KOPT-K1 (cell line): ENCODE measurements around the gene HOXA7.

Experiments
- H3K27ac ChIP-seq: fragments of 200-600 bp; sonication (generic); 2 replicates; pipeline ENCODE4 v1.5.1; 2016; ENCODE audit warnings: antibody characterized with exemption, mild to moderate bottlenecking, low read depth, low read length; ENCODE audit not compliant: poor library complexity, severe bottlenecking
- H3K36me3 ChIP-seq: fragments of 200-600 bp; sonication (generic); 2 replicates; pipeline ENCODE4 v1.5.1; 2017; ENCODE audit warnings: antibody characterized with exemption, mild to moderate bottlenecking, low read length, moderate library complexity; ENCODE audit not compliant: insufficient read depth
- H3K9me3 ChIP-seq: fragments of 200-600 bp; sonication (generic); 2 replicates; pipeline ENCODE4 v1.5.1; 2017; ENCODE audit warnings: antibody characterized with exemption, low read length, mild to moderate bottlenecking; ENCODE audit not compliant: insufficient read depth, poor library complexity, severe bottlenecking

The HOXA7 gene

DNA sequence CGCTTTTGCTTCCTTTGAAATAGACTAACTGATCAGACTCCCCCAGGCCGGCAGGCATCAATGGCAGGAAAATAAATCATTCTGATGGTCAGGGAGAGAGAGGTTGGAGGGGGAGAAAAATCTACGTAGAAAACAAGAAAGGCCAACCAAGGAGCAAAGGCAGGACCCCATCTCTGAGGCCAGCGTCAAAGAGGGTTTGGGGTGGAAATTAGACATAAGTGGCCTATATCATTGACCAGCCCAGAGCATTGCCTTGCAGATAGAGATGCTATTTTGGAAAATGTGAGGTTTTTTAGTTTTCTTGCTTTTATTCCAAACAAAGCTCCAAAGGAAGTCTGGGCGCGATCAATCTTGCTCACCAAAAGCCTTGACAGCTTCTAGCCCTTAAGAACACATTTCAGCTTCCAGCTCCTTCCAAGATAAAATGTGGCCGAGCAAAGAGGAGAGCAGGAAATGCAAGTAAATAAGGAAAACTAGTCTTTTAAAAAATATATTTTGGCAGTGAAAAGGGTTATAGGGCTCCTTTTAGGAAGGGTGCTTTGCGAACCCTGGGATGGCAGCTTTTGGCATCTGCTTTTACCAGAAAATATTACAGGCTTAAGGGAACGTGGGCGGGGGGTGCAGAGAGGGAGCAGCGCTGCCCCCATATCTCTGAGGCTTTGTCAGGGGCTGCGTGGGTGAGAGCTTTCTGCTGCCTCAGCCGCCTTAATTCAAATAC is 52.0 kb downstream of the HOXA7 start:
- Histone ChIP-seq H3K9me3 (peaks cover 4% of the 10 kb centered on the region), H3K27ac (no peak overlapping the region), H3K36me3 (no peaks in the 10 kb centered on the region)
